Fibroblast of peridontal ligament (primary cell): ENCODE data around the gene SLF2.
"Not testable (repeated sequence)": the region's sequence is repeated elsewhere in the genome, so short reads cannot be mapped to it uniquely, and the experiment has no call there.

ENCODE experiments used
- DNase-seq: peaks from one replicate; pipeline ENCODE4 v3.0.0-alpha.2; 2010; ENCODE audit errors: extremely low read depth

Gene SLF2

GRCh38 chr10:100962351-100963080, 49.8 kb downstream of the SLF2 start:
- no peak for DNase-seq

- DNase-seq = no peak
Measured at GRCh38 chr10:100963826-100964225, 51.1 kb downstream of the SLF2 start.

- no peak for DNase-seq
Measured at GRCh38 chr10:100965820-100966219, 53.1 kb downstream of the SLF2 start.

GRCh38 chr10:100966887-100967286, 54.1 kb downstream of the SLF2 start:
- DNase-seq = no peak

- no peak for DNase-seq
Measured at GRCh38 chr10:100967332-100967731, 54.6 kb downstream of the SLF2 start.

GRCh38 chr10:100968062-100968736, 55.4 kb downstream of the SLF2 start:
- no peak for DNase-seq

GRCh38 chr10:100968863-100969186, 56.1 kb downstream of the SLF2 start:
- no peak for DNase-seq

GRCh38 chr10:100969187-100970075, 56.7 kb downstream of the SLF2 start, which contains the start of gene SEMA4G:
TSS of gene SEMA4G (plus strand) at chr10:100969504. CDS start at chr10:100972913, 3,409 bp downstream.
- DNase-seq = peak; percentile 12

GRCh38 chr10:100970076-100970913, 57.5 kb downstream of the SLF2 start:
- no peak for DNase-seq

- DNase-seq = no peak
Measured at GRCh38 chr10:100970914-100971811, 58.4 kb downstream of the SLF2 start.

- no peak for DNase-seq
Measured at GRCh38 chr10:100972115-100972903, 59.5 kb downstream of the SLF2 start.

GRCh38 chr10:100972904-100973535, 60.3 kb downstream of the SLF2 start:
- no peak for DNase-seq

GRCh38 chr10:100975397-100975796, 62.6 kb downstream of the SLF2 start:
- not testable (repeated sequence) for DNase-seq

- DNase-seq = no peak
Measured at GRCh38 chr10:100976906-100977305, 64.1 kb downstream of the SLF2 start.

GRCh38 chr10:100977436-100977835, 64.7 kb downstream of the SLF2 start:
- DNase-seq = no peak

- no peak for DNase-seq
Measured at GRCh38 chr10:100978121-100978900, 65.5 kb downstream of the SLF2 start.

GRCh38 chr10:100978901-100979195, 66.1 kb downstream of the SLF2 start:
- DNase-seq = no peak

GRCh38 chr10:100979791-100980272, 67.1 kb downstream of the SLF2 start:
- no peak for DNase-seq
